Measurements from ENCODE around the gene AMOTL1. TPM values are rescaled to one million over a fixed set of nuclear protein-coding genes. Genes with fewer than 3 reads are reported as not detected.

The AMOTL1 gene, protein sequence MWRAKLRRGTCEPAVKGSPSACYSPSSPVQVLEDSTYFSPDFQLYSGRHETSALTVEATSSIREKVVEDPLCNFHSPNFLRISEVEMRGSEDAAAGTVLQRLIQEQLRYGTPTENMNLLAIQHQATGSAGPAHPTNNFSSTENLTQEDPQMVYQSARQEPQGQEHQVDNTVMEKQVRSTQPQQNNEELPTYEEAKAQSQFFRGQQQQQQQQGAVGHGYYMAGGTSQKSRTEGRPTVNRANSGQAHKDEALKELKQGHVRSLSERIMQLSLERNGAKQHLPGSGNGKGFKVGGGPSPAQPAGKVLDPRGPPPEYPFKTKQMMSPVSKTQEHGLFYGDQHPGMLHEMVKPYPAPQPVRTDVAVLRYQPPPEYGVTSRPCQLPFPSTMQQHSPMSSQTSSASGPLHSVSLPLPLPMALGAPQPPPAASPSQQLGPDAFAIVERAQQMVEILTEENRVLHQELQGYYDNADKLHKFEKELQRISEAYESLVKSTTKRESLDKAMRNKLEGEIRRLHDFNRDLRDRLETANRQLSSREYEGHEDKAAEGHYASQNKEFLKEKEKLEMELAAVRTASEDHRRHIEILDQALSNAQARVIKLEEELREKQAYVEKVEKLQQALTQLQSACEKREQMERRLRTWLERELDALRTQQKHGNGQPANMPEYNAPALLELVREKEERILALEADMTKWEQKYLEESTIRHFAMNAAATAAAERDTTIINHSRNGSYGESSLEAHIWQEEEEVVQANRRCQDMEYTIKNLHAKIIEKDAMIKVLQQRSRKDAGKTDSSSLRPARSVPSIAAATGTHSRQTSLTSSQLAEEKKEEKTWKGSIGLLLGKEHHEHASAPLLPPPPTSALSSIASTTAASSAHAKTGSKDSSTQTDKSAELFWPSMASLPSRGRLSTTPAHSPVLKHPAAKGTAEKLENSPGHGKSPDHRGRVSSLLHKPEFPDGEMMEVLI
- total RNA-seq (2022) (76.6 and 77.0 TPM in 2 replicates), Bru-seq, nascent RNA (percentile 88 among the genes with signal in this experiment), BruChase-seq, experiment 1, labeled RNA remaining after a 6-hour chase (percentile 89 among the genes with signal in this experiment), BruChase-seq, experiment 2, labeled RNA remaining after a 2-hour chase (percentile 81 among the genes with signal in this experiment)
- long read RNA-seq, full-length matches to known transcripts: 31 of 88 reads
- long read RNA-seq, partial matches to known transcripts: 12 of 88 reads
- long read RNA-seq, other reads (novel, unspliced or antisense): 45 of 88 reads

GRCh38 chr11:94767701-94768601, at the start of gene AMOTL1:
Gene AMOTL1, plus strand, starts transcription at chr11:94768356. Its CDS starts 156 bp downstream, at chr11:94768512.
- TF ChIP-seq CTCF (IDR thresholded peaks at IDR 0.05; ENCODE audit: unreplicated experiment): no peak
- POLR2A ChIA-PET: interaction anchor here (0.5 to 5.7 kb wide), 24 partner anchors 8 to 322 kb away, joined by 3 to 62 read pairs (median 4); partner anchors contain the start of genes ENDOD1 and SRSF8
- no peaks in the 10 kb centered on the region for H3K9me3 Mint-ChIP-seq (ENCODE audit: unreplicated experiment)
- H3K4me1 Mint-ChIP-seq (ENCODE audit: insufficient read depth, unreplicated experiment): peaks cover 32% of the 10 kb centered on the region
- H3K4me3 Mint-ChIP-seq (ENCODE audit: unreplicated experiment): peak within 1 kb of the TSS; percentile 89
- CTCF ChIA-PET: interaction anchor here (0.7 to 4.4 kb wide), 5 partner anchors 12 to 193 kb away, joined by 3 to 25 read pairs (median 3); no protein-coding TSS in a partner anchor
- no peaks in the 10 kb centered on the region for H3K27me3 Mint-ChIP-seq (ENCODE audit: insufficient read depth, unreplicated experiment)
- H3K36me3 Mint-ChIP-seq (ENCODE audit: insufficient read depth, unreplicated experiment): peaks cover 6% of the 10 kb centered on the region
- no TSS peak for BruUV-seq (replicated peaks)
- peak within 1 kb of the TSS; percentile 90 for H3K27ac Mint-ChIP-seq (ENCODE audit: low read depth, unreplicated experiment)
- intact Hi-C loops (cut with micrococcal nuclease): loop anchor here (2.0 to 10.0 kb wide), 3 partner anchors 21 to 387 kb away; no protein-coding TSS in a partner anchor
- DNase-seq (ENCODE audit: unreplicated experiment): peak; percentile 83

GRCh38 chr11:94719876-94720275, 48.3 kb upstream of the AMOTL1 start:
- Mint-ChIP-seq H3K9me3 (ENCODE audit: unreplicated experiment) (peaks cover 3% of the 10 kb centered on the region), H3K36me3 (ENCODE audit: insufficient read depth, unreplicated experiment) (peaks cover 18% of the 10 kb centered on the region), H3K27ac (ENCODE audit: low read depth, unreplicated experiment) (peak overlapping the region; percentile 41), H3K4me1 (ENCODE audit: insufficient read depth, unreplicated experiment) (peaks cover 17% of the 10 kb centered on the region), H3K27me3 (ENCODE audit: insufficient read depth, unreplicated experiment) (no peaks in the 10 kb centered on the region), H3K4me3 (ENCODE audit: unreplicated experiment) (no peak overlapping the region)
- no peak for TF ChIP-seq CTCF (IDR thresholded peaks at IDR 0.05; ENCODE audit: unreplicated experiment)
- CTCF ChIA-PET: interaction anchor here (2.1 kb wide), 1 partner anchor 97 kb away, joined by 9 read pairs; no protein-coding TSS in a partner anchor
- no TSS peak for BruUV-seq (replicated peaks)
- intact Hi-C loops (cut with micrococcal nuclease): no loop called here
- no peak for DNase-seq (ENCODE audit: unreplicated experiment)
- POLR2A ChIA-PET: no interaction called here

DNA sequence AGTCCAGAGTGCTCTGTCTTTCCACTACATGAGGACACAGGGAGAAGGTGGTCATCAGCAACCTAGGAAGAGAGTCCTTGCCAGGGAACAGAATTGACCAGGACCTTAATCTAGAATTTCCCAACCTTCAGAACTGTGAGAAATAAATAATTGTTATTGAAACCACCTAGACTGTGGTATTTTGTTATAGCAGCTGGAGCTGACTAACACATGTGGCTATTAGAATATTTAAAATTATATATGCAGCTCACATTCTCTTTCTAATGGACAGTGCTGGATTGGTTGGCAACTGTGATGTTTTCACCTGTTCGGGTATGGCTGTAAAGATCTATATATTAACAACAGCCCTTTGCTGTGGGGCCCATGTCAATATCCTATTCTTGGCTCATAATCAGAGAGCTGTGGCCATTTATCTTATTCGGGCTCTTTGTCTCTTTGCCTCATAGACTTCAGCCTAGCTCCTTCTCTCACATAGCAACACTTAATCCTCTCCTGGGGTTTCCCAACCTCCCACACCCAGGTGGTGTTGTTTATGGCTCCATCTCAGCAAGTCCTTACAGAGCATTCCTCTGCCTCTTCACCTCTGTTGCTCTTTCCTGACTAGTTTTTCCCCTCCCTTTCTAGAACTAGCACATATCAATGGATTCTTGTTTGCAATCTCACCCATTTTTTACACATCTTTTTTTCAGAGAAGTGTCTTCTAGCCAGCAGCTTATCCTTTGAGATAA, 46.4 kb upstream of the AMOTL1 start:
- no TSS peak for BruUV-seq (replicated peaks)
- H3K36me3 Mint-ChIP-seq (ENCODE audit: insufficient read depth, unreplicated experiment): peaks cover 18% of the 10 kb centered on the region
- peak overlapping the region; percentile 5 for H3K27ac Mint-ChIP-seq (ENCODE audit: low read depth, unreplicated experiment)
- POLR2A ChIA-PET: interaction anchor here (0.6 to 4.1 kb wide), 6 partner anchors 9 to 158 kb away, joined by 3 to 26 read pairs (median 4); no protein-coding TSS in a partner anchor
- peak; percentile 31 for DNase-seq (ENCODE audit: unreplicated experiment)
- H3K4me1 Mint-ChIP-seq (ENCODE audit: insufficient read depth, unreplicated experiment): peaks cover 26% of the 10 kb centered on the region
- intact Hi-C loops (cut with micrococcal nuclease): no loop called here
- CTCF ChIA-PET: interaction anchor here (0.6 to 2.1 kb wide), 5 partner anchors 9 to 929 kb away, joined by 3 to 9 read pairs (median 3); no protein-coding TSS in a partner anchor
- no peak for TF ChIP-seq CTCF (IDR thresholded peaks at IDR 0.05; ENCODE audit: unreplicated experiment)
- no peaks in the 10 kb centered on the region for H3K27me3 Mint-ChIP-seq (ENCODE audit: insufficient read depth, unreplicated experiment)
- H3K9me3 Mint-ChIP-seq (ENCODE audit: unreplicated experiment): no peaks in the 10 kb centered on the region
- no peak overlapping the region for H3K4me3 Mint-ChIP-seq (ENCODE audit: unreplicated experiment)

Data from MCF 10A (cell line).